GM21737 (cell line): ENCODE data around the gene GRIK1.

ENCODE experiments used
- ATAC-seq: cut with Tn5 transposase; IDR thresholded peaks from one replicate; pipeline ENCODE4 v1.9.1; 2021; ENCODE audit warnings: mild to moderate bottlenecking, moderate library complexity; ENCODE audit not compliant: unreplicated experiment

Gene GRIK1

DNA sequence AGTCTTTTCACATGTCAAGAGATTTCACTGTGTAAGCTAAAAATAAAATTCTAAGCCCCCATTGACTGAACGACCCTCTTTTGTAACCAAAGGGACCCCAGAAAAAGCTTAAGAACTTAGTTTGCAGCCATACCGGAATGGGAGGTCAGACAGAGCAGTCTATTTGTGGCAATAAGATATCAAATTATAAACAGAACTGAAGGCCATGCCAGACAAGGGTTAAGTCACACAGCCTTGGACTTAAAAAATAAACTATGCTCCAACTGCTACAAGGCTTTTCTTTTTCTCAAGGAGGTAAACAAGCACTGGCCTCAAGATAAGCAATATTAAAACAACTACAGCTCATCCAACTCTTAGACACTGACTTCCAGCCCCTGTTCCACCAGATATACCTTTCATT lies 384.2 kb downstream of the GRIK1 start:
- ATAC-seq: no peak

DNA sequence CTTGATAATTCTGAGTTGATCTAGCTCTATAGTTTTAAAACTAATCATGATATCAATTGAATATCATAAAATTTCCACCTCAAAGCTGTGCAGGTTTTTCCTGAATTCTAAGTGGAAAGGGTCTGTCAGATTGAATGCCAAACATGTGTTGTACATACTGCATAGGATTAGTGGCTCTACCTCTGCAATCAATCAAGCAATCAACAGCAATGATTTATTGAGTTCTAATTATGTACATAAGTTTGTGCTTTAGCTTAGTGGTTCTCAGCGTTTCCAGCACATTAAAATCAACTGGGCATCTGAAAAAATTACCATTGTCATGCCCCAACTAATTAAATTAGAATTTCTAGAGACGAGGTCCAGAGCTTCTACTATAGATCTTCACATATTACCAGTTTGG lies 389.6 kb downstream of the GRIK1 start:
- ATAC-seq: no peak

DNA sequence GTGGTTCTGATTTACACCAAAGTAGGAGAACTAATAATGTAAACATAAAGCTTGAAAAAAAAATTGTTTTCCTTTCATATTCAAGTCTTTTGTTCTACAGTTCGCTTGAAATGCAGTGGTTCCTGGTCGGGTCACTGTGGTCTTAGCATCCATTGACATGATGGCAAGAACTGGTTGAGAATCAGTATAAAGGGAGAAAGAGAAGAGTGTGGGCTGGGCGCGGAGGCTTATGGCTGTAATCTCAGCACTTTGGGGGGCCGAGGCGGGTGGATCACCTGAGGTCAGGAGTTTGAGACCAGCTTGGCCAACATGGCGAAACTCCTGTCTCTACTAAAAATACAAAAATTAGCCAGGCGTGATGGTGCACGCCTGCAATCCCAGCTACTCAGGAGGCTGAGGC lies 390.2 kb downstream of the GRIK1 start:
- no peak for ATAC-seq

DNA sequence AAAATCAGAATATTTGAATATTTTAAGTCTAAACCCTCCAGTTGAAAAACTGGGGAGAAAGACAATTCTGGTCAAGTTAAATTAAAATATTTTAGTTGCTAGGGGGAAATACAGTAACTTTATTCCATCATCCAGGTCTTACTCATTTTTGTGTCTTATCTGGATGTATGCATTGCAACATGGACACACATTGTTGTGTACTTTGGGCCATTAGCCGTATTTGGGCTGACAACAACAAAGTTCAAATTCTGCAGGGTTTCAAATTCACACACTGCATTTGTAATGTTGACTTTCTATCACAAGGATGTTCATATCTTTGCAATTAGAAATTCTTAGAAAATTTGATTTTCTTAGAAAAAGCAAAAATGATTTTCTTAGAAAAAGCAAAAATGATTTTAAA lies 391.8 kb downstream of the GRIK1 start:
- no peak for ATAC-seq

DNA sequence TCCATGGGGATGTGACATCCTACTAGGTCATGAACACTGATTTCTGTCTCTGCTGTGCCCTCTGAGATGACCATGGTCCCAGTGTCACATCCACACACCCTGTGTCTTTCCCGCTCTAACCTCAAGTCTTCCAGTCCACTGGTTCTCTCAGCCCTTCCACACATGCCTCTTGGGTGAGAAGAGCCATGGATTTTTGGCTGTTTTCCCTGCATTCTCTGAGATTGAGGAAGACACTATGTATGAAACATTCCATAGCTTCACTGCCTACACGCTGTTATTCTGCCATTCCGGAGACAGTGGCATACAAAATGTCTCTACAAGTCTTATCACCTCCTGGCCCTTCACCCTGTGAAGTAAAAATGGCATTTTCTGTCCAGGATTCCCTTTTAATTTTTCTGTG lies 393.7 kb downstream of the GRIK1 start:
- no peak for ATAC-seq

DNA sequence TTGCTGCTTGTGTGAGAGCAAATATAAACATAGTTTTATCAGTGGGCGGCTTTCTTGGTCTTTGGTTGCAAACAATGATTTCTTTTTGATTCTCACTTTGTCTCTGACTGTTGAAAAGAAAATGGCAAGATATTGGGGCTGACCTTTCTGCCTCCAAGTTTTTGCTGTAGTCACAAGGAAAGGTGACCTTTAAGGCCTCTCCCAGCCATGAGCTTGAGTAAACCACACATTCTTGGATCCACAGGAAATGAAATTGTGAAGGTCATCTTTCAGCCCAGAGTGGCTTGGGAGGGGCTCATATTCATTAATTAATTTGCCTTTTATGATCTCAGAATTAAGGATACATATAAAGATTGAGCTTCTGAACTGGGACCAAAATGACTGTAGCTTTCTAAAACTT lies 399.5 kb downstream of the GRIK1 start:
- ATAC-seq: no peak

DNA sequence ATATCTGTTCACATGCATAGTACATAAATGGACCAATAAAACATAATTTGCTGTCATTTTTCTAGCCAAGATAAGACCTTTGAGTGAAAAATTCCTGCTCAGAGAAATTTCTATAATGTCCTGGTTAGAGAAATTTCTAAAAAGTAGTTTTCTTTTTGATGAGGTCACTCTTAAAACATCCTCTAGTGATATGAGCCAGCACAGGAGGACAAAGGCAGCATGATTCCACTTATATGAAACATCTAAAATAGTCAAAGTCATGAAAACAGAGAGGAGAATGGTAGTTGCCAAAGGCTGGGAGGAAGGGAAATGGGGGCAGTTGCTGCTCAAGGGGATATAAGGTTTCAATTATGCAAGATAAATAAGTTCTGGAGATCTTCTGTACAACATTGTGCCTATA lies 401.7 kb downstream of the GRIK1 start:
- ATAC-seq: no peak

DNA sequence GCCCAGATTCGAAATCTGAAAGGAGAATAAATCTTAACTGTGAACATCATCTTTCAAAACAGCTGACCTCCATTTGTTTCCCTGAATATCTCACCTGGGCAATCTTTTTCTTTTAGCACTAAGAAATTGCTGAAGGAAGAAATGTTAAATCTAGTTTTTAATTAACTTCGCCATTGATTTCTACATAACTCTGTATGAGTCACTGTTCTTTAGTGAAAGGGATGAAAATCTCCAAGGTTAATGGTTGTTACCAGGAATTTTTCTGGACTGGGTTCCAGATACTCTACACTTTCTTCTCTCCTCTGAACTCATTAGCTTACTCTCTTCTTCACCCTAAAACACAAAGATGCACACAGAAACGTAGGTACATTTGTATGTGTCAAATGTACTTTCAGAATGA lies 405.3 kb downstream of the GRIK1 start:
- no peak for ATAC-seq

DNA sequence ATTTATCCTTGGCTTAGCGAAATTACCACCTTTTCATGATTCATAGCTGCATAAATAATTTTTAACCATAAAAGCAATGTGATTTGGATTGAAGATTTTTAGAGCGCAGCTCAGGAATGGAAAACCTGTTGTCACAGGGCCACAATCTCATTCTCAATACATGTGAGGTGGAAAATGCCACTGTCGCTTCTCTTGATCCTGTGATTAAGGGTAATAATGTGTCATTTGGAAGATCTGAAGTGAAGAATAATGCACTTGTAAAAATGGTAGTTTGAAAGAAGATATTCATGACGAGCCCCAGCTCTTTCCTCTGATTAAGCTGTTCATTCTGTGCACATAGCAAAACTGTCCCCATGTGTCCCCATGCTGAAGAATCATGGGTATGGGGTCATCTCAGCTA lies 410.7 kb downstream of the GRIK1 start:
- no peak for ATAC-seq

DNA sequence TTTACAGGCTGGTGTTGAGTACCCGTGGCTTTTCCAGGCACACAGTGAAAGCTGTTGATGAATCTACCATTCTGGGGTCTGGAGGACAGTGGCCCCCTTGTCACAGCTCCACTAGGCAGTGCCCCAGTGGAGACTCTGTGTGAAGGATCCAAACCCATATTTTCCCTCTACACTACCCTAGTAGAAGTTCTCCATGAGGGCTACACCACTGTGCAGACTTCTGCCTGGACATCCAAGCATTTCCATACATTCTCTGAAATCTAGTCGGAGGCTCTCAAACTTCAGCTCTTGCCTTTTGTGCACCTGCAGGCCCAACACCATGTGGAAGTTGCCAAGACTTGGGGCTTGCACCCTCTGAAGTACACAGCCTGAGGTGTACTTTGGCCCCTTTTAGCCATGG lies 413.3 kb downstream of the GRIK1 start:
- ATAC-seq: no peak

DNA sequence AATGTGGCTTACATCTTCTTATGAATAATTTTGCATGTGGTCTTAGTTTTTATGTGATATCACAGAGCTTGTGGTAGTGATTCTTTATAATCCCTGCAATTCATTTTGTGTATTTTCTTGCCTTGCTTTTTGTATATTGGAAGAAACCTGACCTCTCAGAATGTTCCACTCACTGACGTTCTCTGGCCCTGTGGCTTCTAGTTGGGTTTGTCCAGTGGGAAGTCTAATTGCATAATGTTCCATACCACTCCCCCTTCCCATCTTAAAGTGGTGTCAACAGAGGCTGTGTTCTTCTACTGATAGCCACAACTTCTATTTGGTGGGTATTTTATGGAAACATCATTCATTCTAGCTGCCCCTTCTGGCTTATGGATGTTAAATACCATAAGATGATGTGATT lies 415.7 kb downstream of the GRIK1 start:
- no peak for ATAC-seq

DNA sequence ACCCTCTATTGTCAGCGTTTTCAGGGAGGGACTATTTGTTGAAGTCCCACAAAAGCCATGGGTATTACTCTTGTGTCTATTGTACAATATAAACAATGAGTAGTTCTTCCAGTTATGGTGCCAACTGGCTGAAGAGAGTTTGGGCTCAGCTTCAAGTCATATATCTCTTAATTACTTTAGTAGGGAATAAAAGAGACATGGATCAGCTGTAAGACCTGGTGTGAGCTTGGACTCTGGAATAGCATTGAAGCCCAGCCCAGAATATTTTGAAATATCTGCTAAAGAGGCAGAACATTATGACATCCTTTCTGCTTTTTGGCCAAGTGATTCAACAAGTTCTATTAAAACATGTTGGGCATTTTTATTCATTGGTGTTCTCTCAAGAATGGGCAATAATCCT lies 416.1 kb downstream of the GRIK1 start:
- ATAC-seq: no peak

DNA sequence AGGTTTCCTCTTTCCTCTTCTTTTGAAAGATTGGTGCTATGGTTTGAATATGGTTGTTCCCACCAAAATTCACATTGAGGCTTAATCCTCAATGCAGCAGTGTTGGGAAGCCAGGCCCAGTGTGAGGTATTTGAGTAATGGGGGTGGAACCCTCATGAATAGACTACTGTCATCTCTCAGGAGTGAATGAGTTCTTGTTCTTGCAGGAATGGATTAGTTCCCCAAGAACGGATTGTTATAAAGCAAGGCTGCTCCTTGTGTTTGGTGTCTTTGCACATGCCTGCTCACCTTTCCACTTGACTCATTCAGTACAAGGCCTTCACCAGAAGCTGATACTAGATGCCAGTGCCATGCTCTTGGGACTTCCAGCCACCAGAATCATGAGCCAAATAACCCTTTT lies 417.9 kb downstream of the GRIK1 start:
- ATAC-seq: no peak

DNA sequence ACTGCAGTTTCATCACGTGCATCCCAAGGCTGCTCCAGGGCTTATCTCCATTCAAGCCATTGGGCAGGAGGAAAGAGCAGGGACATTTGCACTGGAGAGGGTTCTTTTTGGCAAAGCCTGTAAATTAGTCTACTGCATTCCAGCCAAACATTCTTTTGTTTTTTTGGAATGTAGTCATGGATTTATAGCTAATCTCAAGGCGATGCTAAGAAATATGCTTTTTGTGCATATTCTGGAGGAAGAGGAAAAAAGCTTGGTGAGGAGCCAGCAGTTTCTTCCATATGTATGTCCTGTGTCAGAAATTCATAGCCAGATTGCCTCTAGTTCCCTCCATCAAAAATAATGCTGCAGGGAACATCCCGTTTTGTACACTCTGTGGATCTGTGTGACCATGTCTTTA lies 419.6 kb downstream of the GRIK1 start:
- no peak for ATAC-seq

DNA sequence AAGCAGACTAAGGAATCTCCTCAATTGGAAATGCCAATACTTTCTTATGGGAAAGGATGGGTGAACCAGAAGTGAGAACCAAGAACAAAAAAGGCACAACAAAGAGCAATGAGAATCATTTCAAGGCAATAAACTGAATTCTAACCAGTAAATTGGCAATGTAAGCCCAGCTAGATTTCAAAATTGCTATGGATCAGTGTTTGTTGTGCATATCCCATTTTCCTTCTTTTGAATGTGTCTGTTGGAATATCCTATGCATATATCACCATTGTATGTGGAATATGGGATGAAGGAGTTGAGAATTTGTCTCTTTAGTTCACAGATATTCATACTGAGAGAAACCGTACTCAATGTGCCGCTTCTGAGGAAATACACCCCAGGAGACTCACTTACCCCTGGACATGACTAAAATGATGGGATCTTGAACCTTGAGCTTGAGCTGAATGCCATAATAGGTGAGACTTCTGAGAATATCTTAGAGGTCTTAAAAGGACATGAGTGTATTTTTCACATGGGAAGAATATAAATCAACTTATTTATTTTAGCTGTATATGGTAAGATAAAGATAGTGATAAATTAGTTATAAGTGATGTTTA lies 425.0 kb downstream of the GRIK1 start:
- no peak for ATAC-seq

DNA sequence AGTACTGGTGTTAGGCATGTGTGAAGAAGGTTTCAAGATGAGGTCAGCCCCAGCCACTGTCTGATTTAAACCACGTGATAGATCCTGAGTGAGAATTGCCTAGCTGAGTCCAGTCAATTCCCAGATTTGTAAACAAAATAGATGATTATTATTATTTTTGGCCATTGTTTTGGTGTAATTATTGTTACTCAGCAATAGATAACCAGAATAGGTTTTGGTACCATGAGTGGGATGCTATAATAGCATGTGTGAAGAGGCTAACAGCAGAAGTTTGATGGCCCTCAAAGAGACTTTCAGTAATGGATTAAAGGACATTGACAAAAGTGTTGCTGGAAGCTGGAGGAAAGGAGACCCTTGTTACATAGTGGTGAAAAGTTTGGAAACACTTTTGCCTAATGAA lies 426.3 kb downstream of the GRIK1 start:
- no peak for ATAC-seq

DNA sequence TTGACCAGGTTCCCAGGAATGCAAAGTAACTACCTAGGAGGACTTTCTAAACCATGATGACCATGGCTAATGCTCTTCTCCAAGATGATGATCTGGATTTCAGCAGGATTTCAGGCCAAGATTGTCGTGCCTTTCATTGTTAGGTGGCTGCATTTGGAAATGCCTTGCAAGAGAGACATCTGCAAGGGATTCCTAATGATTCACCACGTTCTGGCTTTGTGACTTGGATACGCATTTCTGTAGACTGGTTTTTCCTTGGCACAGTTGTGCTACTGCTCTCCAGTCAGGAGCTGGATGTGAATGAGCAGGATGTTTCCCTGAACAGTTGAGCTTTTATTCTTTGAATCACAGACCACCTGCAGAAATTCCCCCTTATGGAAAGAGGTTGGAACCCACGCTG lies 428.7 kb downstream of the GRIK1 start:
- ATAC-seq: no peak

DNA sequence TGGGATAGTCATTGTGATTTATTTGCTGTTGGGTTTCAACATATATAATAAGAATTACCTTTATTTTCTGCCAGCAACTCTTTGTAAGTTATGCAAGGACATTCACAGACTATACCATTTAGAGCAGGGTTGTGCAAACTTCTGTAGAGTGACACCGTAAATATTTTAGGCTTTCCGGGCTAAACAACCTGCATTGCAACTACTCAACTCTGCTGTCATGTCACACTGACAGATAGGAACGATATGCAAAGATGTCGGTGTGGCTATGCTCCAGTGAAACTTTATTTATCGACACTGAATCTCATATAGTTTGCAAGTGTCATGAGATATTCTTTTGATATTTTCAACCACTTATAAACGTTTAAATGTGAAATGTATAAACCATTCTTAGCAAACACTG lies 430.7 kb downstream of the GRIK1 start:
- ATAC-seq: no peak

DNA sequence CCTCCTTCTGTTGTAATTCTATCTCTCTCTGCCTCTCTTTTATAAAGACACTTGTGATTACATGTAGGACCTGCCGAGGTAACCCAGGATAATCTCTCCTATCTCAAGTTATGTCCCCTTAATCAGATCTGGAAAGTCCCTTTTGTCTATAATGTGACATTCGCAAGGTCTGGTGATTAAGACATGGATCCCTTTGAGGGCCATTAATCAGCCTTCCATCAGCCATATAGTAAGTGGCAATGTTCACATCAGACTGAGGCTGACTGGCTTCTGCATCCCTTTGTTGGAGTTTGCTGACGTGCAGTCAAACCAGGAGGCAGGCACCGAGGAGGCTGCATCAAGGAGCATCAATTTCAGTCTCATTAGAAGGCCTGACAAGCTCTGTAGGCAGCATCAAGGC lies 431.5 kb downstream of the GRIK1 start:
- ATAC-seq: no peak

DNA sequence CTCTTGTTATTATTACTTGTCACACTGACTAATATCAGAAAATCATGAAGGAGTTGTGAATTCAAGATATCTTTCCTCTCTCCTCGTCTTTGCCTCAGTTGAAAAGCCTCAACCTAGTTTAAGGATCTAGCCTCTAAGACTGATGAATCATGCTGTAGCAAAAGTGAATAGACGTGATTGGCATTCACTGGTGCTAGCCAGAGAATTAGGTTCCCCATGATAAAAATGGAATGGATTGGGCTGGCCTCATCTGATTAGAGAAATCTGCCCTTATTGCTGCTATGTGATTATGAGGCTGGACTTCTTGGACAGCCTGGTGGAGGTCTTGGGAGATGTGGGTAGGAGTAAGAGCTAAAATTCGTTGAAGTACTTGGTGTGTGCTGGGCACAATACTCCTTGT lies 432.8 kb downstream of the GRIK1 start:
- no peak for ATAC-seq

DNA sequence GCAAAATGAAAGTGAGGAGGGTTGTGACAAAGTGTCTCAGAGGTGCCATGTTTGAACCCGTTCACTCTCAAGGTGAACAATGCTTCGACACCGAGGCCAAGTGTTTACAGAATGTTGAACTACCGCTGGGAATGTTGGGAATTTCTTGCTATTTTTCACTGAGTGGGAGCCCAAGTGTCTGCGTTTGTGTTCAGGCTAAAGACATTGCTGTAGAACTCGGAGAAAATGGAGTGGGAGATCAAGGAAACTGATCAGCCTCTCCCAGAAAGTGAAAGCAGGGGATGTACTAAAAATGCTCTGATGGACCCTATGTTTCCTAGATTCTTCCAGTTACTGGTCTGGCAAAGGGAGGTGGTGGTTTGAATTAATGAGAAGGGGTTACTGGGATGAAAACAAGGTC lies 433.6 kb downstream of the GRIK1 start:
- ATAC-seq: no peak

DNA sequence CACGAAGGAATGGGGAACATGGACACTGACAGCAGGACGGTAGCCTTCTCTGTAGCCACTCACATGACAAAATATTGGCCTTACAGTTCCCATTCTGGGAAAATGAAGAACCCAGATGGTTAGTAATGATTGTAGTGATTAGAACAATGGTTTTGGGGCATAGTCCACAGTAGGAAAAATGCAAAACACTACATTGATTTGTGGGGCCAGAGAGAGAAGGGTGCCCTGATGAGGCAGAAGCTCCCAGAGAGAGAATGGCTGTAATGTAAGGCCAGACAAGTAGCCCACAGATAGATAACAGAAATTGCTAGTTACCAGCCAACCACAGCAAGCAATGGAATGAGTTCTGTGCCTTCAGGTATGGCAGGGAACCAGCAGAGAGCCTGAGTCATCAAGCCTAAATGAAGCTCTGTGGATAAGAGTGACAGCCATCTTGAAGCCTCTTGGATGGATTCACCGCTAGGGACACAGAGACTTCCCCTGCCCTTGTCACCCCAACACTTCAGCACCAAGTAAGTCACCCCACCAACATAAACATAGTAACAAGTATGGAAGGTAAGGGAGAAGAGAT lies 435.0 kb downstream of the GRIK1 start:
- no peak for ATAC-seq

DNA sequence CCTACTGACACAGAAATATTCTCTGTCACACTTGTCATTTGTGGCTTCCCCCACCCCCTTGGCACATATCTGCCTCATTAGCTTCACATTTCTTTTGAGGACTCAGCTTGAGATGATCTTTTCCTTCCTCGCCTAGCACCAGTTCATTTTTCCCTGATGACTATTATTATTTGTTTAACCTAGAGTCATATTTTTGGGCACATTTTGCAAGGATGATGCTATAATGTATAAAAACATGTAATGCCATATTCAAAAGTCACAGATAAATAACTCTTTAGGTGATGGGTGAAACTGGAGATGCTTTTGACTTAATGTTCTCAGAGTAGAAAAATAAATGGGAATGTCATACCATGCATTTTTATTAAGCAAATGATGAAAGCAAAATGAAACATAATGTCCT lies 438.3 kb downstream of the GRIK1 start:
- ATAC-seq: no peak
